ENCODE results near the gene UXS1. TPM values are rescaled to one million over a fixed set of nuclear protein-coding genes. Genes with fewer than 3 reads are reported as not detected.

Gene UXS1
- total RNA-seq, 1 donor from 2014 or later = 21.4 TPM

DNA sequence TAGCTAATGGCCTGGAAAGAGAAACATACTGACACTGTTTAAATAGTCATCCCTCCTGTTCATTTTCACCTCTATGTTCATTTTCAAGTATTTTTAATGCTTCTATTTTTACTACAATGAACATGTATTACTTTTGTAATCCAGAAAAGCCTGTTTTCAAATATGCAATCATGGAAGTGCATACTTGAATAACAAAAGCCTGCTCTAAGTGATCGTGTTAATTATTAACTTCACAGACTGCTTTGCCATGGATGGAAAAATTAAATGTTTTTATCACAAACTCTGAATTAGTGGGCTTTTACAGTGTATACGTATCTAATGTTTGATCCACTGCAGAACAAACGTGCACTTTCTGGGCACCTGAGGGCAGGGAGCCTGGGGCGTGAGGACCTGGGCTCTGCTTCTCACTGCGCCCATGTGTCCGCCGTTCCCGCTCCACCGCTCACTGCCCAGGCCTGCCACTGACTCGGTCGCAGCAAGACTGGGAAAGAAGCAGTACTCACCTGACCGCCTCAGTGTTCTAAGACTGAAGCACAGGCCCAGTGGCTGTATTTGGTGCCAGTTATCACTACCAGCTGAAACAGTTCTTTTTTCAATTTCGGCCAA, 80.6 kb downstream of the UXS1 start:
- no peak for DNase-seq (ENCODE audit: low read depth in 2 of 2)

- no peak for DNase-seq (ENCODE audit: low read depth in 2 of 2)
These were observed 82.1 kb downstream of the UXS1 start for GRCh38 chr2:106111882-106112571.

DNA sequence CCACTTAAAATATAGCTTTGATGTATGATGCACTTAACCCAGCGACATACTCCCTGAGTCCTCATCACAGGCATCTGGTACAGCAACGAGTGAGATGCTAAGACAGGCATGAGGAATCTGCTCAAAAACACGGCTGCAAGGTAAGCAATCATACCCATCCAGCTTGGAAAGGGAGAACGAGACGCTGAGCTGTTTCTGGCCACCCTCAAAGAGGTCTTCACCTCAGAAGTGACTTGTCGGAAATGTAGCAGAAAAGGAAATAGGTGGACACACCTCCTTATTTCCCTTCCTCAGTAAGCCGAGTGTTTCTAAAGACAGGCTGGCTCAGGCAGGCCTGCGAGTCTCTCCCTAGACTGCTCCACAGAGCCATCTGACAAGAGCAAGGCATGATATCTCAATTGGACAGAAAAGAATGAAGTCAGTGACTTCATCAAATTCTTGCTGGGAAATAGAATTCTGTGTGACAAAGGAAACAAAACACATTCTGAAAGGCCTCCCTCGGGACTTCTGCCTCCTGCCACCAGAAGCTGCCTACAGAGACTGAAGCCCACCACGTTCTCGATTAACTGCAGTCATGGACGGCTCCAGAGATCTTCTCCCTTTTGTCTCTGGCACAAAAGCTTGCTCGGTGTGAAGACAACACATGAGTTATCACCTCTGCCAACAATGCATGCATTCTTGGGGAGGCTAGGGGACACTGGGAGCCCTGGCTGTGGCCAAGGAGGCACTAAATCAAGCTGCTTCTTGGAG, 84.3 kb downstream of the UXS1 start:
- no peak for DNase-seq (ENCODE audit: low read depth in 2 of 2)

- DNase-seq (ENCODE audit: low read depth in 2 of 2) = no peak
These were observed 85.3 kb downstream of the UXS1 start for GRCh38 chr2:106108791-106109190.

- peak in 1 of 2 donors; percentile 28 for DNase-seq (ENCODE audit: low read depth in 2 of 2)
These were observed 85.8 kb downstream of the UXS1 start for GRCh38 chr2:106108351-106108750.

DNA sequence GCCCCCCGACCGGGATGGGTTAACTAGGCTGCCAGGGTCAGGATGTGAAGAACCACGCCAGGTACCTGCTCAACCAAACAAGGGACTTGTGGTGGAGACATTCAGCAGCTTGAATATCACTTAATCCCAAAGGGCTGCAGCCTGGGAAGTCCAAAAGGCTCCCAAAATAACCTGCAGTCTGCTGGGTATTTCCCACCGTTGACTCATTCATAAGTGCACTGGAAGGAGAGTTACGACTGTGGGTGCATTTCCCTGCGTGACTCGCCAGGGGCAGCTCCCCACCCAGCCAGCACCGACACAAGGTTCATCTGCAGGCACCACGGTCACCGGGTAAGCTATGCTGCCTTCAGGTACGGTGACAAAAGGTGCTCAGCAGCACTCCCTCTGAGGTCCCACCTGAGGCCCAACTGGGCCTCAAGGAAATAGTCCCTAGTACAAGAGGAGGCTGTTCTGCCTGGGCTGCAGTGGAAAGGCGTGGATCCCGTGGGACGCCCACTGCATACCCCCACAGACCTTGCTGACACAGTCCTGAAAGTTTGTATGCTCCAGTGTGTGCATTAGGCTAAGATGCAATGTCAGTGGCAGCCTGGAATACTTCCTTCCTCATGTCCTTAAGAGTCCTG, 86.5 kb downstream of the UXS1 start:
- peak in 1 of 2 donors; percentile 36 for DNase-seq (ENCODE audit: low read depth in 2 of 2)

DNA sequence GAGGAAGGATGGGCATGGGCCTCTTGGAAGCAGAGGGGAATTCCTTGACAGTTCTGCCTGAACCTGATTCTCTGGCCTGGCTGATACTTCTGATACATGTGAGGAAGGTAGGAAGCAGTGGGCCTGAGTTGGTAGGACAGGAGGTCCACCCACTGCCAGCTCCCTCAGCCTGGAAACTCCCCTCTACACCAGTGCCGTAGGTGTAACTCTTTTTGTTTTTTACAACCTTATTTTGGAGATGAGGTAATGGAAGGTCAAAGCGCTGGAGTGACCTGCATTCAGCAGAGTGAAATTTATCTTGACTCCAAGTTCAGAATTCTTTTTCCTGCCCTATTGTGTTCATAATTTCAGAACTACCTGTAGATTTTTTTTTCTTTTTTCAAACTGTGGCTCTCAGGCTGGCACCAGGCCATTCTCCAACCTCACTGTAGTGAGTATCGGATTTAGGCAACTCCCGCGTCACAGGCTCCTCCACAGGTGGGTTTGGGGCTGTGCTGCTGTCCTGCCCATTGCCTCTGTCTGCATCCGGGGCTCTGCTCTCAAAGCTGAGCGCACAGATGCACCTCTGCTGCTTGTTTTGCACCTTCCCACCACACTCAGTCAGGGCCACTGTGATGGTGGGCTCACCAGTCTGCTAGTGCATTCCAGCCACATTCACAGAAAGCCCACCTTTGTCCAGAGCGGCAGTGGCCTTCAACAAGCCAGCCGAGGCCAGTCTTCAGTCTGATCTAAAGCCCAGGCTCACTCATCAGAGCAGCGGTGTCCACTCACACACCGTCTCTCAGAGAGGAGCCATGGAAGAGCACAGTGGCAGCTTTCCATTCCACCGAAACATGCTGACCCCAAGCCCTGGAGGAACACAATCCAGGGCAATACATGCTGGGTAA, 87.2 kb downstream of the UXS1 start:
- DNase-seq (ENCODE audit: low read depth in 2 of 2) = peak; percentile 7 to 16

GRCh38 chr2:106105151-106105922, 88.8 kb downstream of the UXS1 start:
- no peak for DNase-seq (ENCODE audit: low read depth in 2 of 2)

- peak; percentile 51 to 69 for DNase-seq (ENCODE audit: low read depth in 2 of 2)
These were observed 89.6 kb downstream of the UXS1 start for GRCh38 chr2:106104332-106105062.

- DNase-seq (ENCODE audit: low read depth in 2 of 2) = no peak
These were observed 94.4 kb downstream of the UXS1 start for GRCh38 chr2:106099691-106100090.

GRCh38 chr2:106098664-106099063, 95.4 kb downstream of the UXS1 start:
- DNase-seq (ENCODE audit: low read depth in 2 of 2) = no peak

DNA sequence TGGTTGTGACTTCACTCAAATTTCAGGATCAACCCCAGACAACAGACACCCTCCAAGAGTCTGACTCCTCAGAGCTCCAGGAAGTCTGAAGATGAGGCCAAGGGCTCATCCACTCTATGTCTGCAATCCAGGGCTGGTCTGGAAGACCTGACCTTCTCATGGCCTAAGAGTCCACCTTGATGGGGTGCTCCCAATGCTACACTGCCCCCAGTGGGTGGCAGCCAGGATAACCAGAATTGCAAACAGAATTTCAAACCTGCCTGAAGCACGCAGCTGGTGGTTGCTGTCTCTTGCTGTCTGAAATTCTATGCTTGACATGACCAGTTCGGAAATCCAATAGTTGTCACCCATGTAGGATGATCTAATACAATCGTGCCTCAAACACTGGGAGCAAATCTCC, 96.0 kb downstream of the UXS1 start:
- no peak for DNase-seq (ENCODE audit: low read depth in 2 of 2)

- DNase-seq (ENCODE audit: low read depth in 2 of 2) = no peak
These were observed 96.8 kb downstream of the UXS1 start for GRCh38 chr2:106097038-106098000.

DNA sequence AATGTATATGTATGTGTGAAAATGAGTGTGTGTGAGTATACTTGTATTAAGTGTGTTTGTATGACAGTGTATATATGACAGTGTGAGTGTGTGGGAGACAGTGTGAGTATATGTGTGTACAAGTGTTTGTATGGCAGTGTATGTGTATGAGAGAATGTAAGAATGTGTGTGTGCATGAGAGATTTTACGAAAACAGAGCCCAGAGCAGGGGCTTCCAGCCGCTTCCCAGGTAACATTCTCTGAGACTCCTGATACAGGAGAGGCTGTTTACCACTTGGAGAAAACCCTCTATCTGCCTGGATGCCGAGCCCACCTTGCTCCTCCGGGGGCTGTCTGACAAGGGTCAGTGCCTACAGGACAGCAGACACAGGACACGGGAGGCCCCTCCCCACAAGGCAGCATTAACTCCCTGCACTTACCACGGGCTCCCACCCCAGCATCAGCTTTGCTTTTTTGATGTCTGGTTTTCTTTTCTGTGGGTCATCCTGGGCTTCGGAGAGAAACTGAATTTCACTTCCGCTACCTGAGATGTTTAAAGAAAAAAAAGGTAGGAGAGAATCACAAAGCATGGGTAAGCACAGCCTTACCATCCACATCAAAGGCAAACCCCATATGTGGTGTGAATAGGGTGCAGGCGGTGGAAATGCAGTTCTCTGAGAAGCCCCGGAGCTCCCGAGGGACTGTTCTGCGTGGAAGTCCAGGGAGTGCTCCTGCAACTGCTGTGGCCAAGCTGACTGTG, 97.6 kb downstream of the UXS1 start:
- no peak for DNase-seq (ENCODE audit: low read depth in 2 of 2)

DNA sequence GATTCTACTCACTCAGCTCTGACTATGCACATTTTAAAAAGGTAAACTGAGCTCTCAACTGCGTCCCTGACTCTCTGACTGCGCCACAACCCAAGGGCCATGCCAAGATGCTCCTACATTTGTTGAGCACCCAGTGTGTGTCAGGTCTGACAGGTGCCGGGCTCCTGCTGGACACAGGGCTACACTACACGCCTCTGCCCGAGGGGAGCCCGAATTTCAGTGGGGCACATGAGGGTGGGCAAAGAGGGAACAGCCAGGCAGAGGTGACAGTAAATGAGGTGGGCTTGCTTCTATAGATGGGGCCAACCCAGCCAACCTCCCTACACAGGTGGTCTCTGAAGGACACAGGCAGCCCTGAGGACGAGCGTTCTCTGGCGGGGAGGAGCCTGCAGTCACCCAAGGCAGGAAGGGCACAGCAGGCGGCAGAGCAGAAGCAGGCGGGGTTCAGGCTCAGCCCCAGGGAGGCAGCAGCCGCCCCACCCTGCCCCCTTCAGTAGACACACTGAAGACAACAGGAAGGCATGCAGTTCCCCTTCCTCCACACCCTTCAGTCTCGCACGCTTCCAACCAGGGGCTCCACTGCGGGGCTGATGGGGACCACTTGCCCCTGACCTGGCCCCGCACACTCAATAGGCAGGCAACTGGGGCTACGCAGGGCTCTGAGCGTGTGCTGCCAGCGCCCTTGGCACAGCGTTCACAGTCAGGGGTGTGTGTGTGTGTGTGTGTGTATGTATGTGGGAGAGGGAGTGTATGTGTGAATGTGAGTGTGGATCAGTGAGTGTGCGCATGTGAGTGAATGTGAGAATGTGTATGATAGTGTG, 98.4 kb downstream of the UXS1 start:
- no peak for DNase-seq (ENCODE audit: low read depth in 2 of 2)

- no peak for DNase-seq (ENCODE audit: low read depth in 2 of 2)
These were observed 99.8 kb downstream of the UXS1 start for GRCh38 chr2:106094131-106094841.
